Measurements from ENCODE around the gene NECTIN1.

DNA sequence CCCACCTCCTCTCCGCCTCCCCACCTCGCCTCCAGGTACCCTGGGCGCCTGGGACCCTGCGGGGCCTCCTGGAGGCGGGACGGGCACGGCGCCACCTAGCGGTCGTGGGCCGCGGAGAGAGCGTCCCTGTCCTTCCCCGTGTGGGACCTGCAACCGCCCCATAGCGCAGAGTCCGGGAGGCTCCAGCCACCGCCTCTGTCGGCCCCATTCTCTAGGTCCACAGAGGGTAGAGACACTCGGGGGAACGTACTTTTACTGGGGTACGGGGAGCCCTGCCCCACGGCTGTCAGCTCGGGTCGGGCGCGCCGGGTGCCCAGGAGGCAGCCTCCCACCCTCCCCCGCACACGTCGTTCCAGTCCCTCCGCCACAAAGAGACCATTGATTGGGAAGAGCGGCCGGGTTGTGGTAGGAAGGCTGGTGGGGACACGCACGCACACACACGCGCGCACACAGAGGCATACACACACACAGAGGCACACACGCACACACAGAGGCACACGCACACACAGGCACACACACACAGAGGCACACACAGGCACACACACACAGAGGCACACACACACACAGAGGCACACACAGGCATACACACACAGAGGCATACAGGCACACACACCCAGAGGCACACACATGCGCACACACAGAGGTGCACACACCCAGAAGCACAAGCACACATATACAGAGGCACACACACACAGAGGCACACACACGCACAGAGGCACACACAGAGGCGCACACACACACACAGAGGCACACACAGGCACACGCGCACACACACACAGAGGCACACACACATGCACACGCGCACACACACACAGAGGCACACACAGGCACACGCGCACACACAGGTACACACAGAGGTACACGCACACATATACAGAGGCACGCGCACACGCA lies 12.6 kb upstream of the NECTIN1 start:
- no peak for TF ChIP-seq EZH2phosphoT487 (IDR thresholded peaks at IDR 0.05; ENCODE audit: borderline replicate concordance, low read length)
- TF ChIP-seq, protein P1, sequence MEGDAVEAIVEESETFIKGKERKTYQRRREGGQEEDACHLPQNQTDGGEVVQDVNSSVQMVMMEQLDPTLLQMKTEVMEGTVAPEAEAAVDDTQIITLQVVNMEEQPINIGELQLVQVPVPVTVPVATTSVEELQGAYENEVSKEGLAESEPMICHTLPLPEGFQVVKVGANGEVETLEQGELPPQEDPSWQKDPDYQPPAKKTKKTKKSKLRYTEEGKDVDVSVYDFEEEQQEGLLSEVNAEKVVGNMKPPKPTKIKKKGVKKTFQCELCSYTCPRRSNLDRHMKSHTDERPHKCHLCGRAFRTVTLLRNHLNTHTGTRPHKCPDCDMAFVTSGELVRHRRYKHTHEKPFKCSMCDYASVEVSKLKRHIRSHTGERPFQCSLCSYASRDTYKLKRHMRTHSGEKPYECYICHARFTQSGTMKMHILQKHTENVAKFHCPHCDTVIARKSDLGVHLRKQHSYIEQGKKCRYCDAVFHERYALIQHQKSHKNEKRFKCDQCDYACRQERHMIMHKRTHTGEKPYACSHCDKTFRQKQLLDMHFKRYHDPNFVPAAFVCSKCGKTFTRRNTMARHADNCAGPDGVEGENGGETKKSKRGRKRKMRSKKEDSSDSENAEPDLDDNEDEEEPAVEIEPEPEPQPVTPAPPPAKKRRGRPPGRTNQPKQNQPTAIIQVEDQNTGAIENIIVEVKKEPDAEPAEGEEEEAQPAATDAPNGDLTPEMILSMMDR (IDR thresholded peaks at IDR 0.05; ENCODE audit: low read depth, low read length, poor library complexity, severe bottlenecking) = peak; percentile 90

Measured in DOHH2 (cell line).